ENCODE data around the gene EEF1G. TPM values are rescaled to one million over a fixed set of nuclear protein-coding genes. Genes with fewer than 3 reads are reported as not detected.

The EEF1G gene
- total RNA-seq, 1 donor = 1,443 TPM

DNA sequence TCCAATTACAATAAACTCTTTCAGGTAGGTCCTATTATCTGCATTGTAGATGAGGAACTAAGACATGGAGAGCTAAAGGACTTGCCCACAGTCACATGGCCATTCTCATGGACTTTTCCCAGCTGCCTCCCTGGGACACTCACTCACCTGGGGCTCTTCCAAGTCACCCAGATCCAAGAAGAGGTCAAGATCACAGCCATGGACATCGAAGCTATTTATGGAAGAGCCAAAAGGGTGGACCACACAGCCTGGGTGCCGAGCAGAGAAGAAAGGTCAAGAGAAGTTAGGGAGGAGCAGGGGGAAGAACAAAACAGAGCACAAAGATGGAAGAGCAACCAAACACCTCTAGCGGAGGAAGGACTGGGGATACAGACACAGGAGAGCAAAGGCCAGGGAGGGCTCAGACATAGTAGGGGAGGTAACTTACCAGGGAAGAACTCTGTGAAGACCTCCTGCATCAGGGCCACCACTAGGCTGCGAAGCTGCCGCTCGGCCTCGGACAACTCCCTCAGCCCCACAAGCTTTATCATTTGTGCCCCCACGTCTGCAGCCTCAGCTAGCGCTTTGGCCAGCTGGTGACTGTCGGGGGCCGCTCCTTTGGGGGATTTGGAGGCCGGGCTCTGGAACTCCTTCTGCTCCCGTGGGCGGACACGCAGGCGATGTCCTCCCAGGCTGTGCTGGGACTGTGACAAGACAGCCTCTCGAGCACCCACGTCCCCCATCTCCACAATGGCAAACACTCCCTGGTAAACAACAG lies 7.4 kb upstream of the EEF1G start:
- TF ChIP-seq CTCF (IDR thresholded peaks at IDR 0.05; ENCODE audit: insufficient read depth, low read length) = no peak
- H3K4me3 ChIP-seq (ENCODE audit: low read depth, low read length) = no peak overlapping the region
- DNase-seq (ENCODE audit: low read depth) = no peak

DNA sequence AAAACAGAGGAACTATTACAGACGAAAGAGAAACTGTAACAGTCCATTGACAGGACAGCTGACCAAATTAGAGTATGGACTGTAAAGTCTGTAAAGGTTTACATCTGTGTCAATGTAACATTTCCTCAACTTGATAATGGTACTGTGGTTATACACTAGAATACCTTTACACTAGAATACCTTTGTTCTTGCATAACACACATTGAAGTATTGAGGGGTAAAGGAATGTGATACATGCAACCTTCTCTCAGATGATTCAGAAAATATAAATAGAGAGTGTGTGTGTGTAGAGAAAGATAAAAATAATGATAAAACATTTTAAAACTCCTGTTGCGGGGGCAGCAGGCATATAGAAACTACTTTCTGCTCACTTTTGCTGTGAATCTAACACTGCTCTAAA lies 5.6 kb upstream of the EEF1G start:
- DNase-seq (ENCODE audit: low read depth) = no peak
- no peak for TF ChIP-seq CTCF (IDR thresholded peaks at IDR 0.05; ENCODE audit: insufficient read depth, low read length)
- no peak overlapping the region for H3K4me3 ChIP-seq (ENCODE audit: low read depth, low read length)

- no peak for TF ChIP-seq CTCF (IDR thresholded peaks at IDR 0.05; ENCODE audit: insufficient read depth, low read length)
- no peak overlapping the region for H3K4me3 ChIP-seq (ENCODE audit: low read depth, low read length)
- no peak for DNase-seq (ENCODE audit: low read depth)
These were observed 4.8 kb upstream of the EEF1G start for GRCh38 chr11:62578541-62578940.

GRCh38 chr11:62577046-62577714 lies 3.5 kb upstream of the EEF1G start:
- H3K4me3 ChIP-seq (ENCODE audit: low read depth, low read length) = no peak overlapping the region
- DNase-seq (ENCODE audit: low read depth) = no peak
- TF ChIP-seq CTCF (IDR thresholded peaks at IDR 0.05; ENCODE audit: insufficient read depth, low read length) = no peak

- DNase-seq (ENCODE audit: low read depth) = no peak
- no peak for TF ChIP-seq CTCF (IDR thresholded peaks at IDR 0.05; ENCODE audit: insufficient read depth, low read length)
- H3K4me3 ChIP-seq (ENCODE audit: low read depth, low read length) = peak overlapping the region; percentile 84
These were observed 2.1 kb upstream of the EEF1G start for GRCh38 chr11:62575837-62576236.

GRCh38 chr11:62575156-62575555 lies 1.5 kb upstream of the EEF1G start:
- no peak for DNase-seq (ENCODE audit: low read depth)
- peak overlapping the region; percentile 84 for H3K4me3 ChIP-seq (ENCODE audit: low read depth, low read length)
- TF ChIP-seq CTCF (IDR thresholded peaks at IDR 0.05; ENCODE audit: insufficient read depth, low read length) = no peak
